ENCODE measurements around the gene SLC66A2.
A peak's percentile ranks its signal among the peaks of the same experiment; 100 is the strongest.

SLC66A2 gene

DNA sequence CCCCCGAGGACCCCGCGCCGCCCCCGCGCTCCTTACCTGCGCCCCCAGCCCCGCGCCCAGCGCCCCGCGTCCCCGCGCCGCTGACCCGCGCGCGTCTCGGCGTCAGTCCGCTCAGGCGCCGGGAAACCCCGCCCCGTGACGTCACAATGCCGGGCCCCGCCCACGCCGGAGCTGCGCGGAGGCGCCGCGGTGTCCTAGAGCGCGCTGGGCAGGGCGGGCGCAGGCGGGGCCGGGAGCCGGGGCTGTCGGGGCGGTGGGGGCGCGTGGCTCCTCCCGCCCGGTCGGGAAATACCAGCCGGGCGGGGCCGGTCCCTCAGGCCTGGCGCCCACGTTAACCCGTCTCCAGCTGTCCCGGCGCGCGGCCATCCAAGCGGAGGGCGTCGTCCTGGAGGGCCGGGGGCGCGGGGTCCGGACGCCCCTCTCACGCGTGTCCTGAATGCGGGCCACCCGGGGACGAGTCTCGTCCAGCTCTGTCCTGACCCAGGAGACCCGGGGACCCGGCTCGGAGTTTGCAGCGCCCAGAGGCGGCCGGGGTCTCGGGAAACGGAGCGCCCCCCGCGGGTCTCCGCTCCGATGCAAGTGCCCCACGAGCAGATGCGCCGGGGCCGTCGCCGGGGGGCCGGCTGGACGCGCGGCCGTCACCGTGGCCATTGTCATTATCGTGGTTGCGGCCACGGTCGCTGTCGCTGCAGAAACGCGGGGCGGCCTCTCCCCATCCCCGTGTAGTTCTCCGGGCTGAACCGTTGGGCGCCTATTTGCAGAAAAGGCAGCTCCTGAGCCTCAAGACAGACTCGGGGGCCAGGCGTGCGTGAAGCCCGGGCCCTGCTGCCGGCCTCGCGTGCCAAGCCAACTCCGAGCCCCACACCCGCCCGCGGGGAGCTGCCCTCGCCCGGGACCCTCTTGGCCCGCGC is at the start of gene SLC66A2:
Gene SLC66A2, minus strand, starts transcription at position 109 of the 911 bp plus-strand sequence. CDS start 727 bp downstream, outside the sequence.
- peak; percentile 87 for DNase-seq (ENCODE audit: low spot score)

DNA sequence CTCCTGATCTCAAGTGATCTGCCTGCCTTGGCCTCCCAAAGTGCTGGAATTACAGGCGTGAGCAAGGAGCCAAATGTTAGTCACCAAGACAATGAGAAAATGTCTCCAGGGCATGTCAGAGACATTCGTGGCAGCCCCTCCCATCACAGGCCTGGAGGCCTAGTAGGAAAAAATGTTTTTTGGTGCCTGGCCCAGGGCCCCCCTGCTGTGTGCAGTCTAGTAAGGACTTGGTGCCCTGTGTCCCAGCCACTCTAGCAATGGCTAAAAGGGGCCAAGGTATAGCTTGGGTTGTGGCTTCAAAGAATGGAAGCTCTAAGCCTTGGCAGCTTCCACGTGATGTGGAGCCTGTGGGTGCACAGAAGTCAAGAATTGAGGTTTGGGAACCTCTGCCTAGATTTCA is 49.4 kb upstream of the SLC66A2 start:
- DNase-seq (ENCODE audit: low spot score), result no peak

DNA sequence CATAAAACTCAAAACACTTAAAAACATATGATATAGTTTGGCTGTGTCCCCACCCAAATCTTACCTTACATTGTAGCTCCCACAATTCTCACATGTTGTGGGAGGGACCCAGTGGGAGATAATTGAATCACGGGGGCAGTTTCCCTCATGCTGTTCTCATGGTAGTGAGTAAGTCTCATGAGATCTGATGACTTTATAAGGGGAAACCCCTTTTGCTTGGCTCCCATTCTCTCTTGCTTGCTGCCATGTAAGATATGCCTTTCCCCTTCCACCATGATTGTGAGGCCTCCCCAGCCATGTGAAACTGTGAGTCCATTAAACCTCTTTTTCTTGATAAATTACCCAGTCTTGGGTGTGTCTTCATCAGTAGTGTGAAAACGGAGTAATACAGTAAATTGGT is 48.2 kb upstream of the SLC66A2 start:
- peak; percentile 35 for DNase-seq (ENCODE audit: low spot score)

DNA sequence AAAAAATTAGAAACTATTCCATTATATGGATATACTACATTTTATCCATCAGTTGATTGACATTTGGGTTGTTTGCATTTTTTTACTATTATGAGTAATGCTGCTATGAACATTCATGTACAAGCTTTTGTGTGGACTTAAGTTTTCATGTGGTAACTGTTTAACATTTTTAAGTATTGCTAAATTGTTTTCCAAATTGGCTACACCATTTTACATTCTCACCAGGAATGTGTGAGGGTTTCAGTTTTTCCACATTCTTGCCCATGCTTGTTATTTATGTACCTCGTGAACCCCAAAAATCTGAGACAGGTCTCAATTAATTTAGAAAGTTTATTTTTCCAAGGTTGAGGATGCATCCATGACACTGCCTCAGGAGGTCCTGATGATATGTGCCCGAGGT is 40.0 kb upstream of the SLC66A2 start:
- no peak for DNase-seq (ENCODE audit: low spot score)

DNA sequence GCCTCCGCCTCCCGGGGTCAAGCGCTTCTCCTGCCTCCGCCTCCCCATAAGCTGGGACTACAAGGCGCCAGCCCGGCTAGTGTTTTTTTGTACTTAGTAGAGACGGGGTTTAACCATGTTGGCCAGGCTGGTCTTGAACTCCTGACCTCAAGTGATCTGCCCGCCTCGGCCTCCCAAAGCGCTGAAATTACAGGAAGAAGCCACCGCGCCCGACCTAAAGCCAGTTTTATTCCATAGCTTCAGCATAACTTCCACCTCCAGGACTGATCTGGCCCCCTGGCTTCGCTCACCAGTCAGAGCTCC is 37.7 kb upstream of the SLC66A2 start:
- DNase-seq (ENCODE audit: low spot score), result no peak

DNA sequence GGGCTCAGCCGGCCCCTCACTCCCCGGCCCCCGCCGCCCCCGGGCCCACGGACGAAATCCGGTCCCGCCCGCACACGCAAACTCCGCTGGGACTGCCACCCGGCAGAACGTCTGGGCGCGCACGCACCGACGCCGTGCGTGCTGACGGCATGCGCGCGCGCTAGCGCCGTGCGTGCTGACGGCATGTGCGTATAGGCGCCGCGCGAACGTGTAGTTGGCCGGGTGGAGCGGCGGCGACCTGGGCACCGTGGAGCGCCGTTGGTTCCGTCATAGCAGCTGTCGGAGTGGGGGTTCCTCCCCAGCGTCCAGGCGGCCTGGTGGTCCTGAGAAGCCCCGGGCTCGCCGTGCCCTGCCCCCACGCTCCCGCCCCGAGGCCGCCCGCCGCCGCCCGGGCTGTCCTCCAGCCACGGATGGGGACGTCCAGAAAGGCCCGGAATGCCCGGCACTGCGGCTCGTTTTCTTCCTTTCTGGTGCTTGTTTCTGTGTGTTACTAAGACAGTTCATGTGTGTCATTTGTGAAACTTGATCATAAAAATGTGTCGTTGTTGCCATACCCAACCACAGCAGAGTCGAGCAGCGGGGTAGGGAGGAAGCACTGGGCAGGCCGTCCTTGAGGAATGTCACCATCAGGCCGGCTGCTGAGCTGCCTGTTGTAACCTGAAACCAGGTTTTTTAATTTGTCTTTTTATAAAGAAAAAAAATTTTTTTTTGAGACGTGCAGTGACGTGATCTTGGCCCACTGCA is 37.2 kb upstream of the SLC66A2 start, which contains the start of gene TXNL4A:
Gene TXNL4A, minus strand, starts transcription at position 113 of the 744 bp plus-strand sequence. CDS start 171 bp downstream, outside the sequence.
- DNase-seq (ENCODE audit: low spot score), result peak; percentile 88

DNA sequence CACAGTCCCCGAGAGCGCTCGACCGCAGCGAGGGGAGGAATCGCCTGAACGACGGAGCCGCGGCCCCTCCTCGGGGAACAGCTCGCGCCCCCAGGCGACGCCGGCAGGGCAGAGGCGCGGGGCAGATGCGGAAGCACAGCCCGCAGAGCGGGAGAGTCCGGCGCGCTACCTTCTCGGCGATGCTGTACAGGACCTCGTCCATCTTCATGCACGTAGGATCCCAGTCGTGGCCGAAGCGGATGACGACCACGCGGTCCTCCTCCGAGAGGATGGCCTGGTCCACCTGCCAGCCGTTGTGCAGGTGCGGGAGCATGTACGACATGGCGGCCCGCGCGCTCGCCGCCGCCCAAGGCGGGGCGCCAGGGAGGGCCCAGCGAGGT is 36.6 kb upstream of the SLC66A2 start:
- DNase-seq (ENCODE audit: low spot score), result peak; percentile 50

DNA sequence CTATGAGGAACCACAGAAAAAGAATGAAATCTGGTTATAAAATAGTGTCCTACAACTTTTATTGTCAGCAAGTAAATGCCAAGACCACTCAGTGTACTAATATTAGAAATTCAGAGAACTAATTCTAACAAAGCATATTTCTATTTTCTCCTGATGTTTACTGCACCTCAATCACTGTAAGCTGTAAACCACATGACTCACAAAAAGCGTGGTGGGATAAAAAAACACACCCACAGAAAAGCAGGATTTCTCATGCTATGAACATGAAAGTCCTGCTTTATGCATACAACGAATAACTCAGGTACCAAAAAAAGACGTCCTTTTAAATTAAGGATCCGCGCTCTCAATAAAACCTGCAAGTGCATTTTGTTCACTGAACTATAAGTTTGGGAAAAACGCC is 36.1 kb upstream of the SLC66A2 start:
- no peak for DNase-seq (ENCODE audit: low spot score)

DNA sequence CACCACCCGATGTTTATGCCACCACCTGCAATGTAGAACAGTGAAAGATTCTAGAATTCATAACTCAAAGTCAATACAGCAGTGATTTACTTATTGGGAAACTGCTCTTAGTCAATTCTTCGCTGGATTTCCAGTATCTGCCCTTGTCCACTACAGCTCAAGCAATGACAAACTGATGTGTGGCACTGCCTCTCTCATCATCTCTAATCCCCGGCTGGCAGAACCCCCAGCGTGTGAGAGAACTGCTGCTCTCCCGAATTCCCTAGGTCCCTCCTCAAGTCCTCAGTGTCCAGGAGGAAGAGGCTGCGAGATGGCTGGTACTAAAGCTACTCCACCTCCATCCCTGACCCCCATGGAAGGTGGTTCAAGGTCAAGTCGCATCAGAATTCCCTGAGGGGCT is 35.3 kb upstream of the SLC66A2 start:
- DNase-seq (ENCODE audit: low spot score), result no peak

DNA sequence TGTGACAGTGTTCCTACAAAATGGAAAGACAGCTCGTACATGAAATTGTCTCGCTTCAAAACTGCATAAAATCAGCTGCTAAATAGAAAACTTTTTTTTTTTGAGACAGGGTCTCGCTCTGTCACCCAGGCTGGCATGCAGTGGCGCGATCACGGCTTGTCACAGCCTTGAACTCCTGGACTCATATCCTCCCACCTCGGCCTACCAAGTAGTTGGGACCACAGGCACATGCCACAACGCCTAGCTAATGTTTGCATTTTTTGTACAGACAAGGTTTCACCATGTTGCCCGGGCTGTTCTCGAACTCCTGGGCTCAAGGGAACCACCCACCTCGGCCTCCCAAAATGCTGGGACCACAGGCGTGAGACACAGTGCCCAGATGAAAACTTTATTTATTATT is 33.7 kb upstream of the SLC66A2 start:
- no peak for DNase-seq (ENCODE audit: low spot score)

DNA sequence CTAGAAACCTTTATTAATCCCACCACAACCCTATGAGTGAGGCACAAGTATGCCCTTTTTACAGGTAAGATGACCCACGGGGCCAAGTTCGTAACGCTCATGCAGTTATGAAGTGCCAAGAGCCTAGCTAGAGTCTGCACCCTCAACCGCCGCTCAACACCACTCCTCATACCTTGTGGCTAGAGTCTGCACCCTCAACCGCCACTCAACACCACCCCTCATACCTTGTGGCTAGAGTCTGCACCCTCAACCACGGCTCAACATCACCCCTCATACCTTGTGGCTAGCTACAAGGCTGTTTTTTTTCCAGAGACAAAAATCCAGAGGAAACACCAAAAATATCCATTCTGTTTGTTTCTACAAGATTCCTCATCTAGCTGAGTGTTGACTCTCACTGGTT is 32.3 kb upstream of the SLC66A2 start:
- no peak for DNase-seq (ENCODE audit: low spot score)

DNA sequence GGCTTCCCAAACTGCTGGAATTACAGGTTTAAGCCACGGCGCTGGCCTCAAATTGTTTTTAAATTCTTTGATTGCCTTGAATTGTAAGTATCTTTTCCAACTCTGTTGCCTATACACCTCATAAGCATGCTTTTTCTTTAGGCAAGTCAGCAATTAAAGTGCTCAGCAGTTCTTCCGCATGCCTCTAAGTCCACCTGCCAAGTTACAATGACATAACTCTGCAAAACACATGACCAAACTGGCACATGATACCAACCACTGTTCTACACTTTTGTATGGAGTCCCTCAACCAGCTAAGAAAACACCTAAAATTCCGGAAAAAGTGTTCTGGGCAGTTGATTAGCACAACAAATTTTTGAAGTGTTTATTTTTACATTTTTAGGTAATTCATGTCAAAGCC is 31.8 kb upstream of the SLC66A2 start:
- DNase-seq (ENCODE audit: low spot score), result peak; percentile 50

DNA sequence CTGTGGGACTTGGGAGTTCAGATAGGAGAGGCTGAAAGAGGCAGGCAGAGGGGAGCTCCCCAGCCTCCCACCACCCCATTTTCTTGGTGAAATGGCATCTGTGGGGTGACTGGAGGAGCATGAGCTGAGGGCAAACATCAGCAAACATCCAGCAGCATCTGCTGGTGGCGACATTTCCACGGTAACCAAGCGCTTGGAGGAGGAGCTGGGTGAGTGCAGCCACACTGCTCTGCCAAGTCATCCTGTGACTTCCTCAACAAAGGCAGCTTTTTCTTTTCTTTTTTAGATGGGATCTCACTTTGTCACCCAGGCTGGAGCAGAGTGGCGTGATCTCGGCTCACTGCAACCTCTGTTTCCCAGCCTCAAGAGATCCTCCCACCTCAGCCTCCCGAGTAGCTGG is 31.3 kb upstream of the SLC66A2 start:
- DNase-seq (ENCODE audit: low spot score), result peak; percentile 41

DNA sequence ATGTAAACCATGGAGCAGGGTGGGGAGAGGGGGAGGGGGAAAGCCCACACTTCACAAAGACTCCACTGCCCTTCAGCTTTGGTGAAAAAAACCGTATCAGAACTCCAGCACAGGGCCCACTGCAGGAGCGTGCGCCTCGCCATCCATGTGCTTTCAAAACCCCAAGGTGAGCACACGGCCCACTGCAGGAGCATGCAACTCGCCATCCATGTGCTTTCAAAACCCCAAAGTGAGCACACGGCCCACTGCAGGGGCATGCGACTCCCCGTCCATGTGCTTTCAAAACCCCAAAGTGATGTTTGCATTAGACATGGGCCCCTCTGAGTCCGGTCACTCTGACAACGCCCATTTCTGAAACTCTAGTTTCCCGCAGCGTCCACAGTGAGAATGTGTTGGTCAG is 29.1 kb upstream of the SLC66A2 start:
- no peak for DNase-seq (ENCODE audit: low spot score)

- no peak for DNase-seq (ENCODE audit: low spot score)
Measured at GRCh38 chr18:79979843-79980242, 28.4 kb upstream of the SLC66A2 start.

- no peak for DNase-seq (ENCODE audit: low spot score)
Measured at GRCh38 chr18:79975985-79976680, 24.7 kb upstream of the SLC66A2 start.

GRCh38 chr18:79975043-79975442 is 23.6 kb upstream of the SLC66A2 start:
- DNase-seq (ENCODE audit: low spot score), result no peak

DNA sequence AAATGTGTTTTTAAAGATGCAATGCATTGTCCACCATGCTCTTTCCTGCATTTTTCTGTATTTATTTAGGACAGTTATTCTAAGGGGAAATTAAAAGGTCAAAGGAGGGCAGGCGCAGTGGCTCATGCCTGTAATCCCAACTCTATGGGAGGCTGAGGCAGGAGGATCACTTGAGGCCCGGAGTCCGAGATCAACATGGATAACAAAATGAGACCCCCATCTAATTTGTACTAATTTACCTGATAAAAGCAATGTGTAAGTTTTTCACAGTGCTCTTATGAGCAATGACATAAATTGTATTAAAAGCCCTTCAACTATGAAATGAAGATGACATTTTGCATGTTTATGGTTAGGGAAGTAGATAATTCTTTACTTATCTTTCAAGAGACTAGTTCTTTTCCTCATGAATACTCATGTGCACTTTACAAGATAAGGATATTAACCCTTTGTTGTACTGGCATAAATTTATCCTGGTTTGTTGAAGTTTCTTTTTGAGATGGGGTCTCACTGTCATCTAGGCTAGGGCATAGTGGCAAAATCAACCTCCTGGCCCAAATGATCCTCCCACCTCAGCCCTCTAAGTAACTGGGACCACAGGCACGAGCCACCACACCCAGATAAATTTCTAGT is 22.7 kb upstream of the SLC66A2 start:
- no peak for DNase-seq (ENCODE audit: low spot score)

GRCh38 chr18:79973517-79973916 is 22.1 kb upstream of the SLC66A2 start:
- DNase-seq (ENCODE audit: low spot score), result no peak

DNA sequence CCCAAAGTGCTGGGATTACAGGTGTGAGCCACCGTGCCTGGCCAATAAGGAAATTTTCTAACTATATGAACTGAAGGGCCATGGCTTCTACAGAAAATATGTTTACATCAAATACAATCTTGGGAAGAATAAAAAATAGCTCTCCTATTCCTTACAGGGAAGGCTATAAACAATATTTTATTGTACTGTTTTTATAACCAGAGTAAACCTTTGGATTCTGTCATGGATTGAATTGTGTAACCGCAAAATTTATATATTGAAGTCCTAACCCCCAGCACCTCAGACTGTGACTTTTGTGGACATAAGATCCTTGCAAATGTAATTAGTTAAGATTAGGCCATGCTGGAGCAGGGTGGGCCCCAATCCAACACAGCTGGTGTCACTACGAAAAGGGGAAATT is 21.3 kb upstream of the SLC66A2 start:
- DNase-seq (ENCODE audit: low spot score), result no peak

- no peak for DNase-seq (ENCODE audit: low spot score)
Measured at GRCh38 chr18:79971986-79972385, 20.5 kb upstream of the SLC66A2 start.

DNA sequence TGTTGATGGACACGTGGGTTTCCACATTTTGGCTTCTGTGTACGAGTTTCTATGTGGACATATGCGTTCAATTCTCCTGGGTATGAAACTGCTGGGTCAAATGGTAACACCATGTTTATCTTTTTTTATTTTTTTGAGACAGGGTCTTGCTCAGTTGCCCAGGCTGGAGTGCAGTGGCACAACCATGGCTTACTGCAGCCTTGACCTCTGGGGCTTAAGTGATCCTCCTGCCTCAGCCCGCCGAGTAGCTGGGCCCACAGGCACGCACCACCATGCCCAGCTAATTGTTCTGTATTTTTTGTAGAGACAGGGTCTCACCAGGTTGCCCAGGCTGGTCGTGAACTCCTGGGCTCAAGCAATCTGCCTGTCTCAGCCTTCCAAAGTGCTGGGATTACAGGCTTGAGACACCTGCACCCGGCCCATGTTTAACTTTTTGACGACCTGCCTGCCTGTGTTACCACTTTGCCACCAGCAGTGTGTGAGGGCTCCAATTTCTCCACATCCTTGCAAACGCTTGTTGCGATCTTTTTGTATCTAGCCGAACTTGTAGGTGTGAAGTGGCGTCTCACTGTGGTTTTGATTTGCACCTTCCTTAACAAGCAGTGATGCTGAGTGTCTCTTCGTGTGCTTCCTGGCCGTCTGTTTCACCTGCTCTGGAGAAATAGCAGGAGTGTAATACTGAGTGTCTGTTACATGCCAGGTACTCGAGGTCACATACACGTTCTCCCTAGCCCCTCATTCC is 19.9 kb upstream of the SLC66A2 start:
- DNase-seq (ENCODE audit: low spot score), result no peak
